Putamen (tissue), 1 donor: ENCODE data around the gene DOP1A.
"Not testable (repeated sequence)": the region's sequence is repeated elsewhere in the genome, so short reads cannot be mapped to it uniquely, and the experiment has no call there.

Experiments used
- DNase-seq: peaks from one replicate; pipeline ENCODE4 v3.0.0-alpha.2; 2016; ENCODE audit warnings: low spot score

Gene DOP1A

DNA sequence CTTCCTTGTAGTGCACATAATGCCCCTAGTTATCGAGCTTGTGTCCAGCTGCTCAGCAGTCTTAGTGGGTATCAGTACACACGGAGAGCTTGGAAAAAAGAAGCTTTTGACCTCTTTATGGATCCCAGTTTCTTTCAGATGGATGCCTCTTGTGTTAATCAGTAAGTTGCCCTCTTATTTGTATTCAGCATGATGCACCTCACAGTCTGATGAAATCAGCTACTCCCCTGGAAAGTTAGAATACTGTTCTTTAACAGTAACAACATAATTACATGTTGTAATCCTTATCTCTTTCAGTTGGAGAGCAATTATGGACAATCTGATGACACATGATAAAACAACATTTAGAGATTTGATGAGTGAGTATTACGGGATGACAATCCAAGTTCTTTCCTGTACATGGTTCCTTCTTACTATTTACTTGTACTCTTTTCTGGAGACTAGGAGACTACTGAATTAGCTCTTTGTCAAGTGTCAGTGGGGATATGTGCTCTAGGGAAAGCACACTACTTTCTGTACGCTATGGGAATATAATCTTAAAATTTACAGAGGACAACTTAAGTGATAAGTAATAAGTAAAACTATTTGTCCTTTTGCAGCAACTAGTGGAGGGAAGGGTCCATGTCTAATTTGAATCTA is 86.5 kb downstream of the DOP1A start:
- no peak for DNase-seq

DNA sequence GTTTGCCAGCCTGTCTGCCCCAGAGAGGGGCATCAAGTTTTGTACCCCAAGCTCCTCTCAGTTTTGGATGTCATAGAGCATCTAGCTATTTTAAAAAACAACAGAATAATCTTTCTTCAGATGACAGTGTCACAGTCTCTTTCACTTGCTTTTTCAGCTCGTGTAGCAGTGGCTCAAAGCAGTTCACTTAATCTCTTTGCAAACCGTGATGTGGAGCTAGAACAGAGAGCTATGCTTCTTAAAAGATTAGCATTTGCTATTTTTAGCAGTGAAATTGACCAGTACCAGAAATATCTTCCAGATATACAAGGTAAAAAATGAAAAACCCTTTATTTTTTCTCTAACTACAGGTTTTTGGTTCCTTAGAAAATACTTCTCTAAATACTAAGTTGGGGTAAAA is 88.3 kb downstream of the DOP1A start:
- no peak for DNase-seq

DNA sequence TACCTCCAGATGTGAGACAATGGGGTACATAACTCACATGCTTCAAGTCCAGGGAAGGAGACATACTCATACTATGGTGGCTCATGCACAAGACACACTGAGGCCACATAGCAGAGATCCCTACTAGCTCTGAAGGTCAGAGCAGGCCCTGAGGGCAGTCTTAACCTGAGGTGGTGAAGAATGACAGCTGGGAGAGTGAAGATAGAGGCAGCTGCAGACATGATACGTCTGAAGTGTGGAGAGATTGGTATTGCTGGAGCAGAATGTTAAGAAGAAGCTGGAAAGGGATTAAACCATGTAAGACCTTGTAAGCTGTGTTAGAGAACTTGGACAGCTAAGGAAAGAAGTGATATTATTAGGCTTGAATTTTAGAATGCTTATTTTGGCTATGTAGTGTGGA is 92.7 kb downstream of the DOP1A start:
- DNase-seq: no peak

DNA sequence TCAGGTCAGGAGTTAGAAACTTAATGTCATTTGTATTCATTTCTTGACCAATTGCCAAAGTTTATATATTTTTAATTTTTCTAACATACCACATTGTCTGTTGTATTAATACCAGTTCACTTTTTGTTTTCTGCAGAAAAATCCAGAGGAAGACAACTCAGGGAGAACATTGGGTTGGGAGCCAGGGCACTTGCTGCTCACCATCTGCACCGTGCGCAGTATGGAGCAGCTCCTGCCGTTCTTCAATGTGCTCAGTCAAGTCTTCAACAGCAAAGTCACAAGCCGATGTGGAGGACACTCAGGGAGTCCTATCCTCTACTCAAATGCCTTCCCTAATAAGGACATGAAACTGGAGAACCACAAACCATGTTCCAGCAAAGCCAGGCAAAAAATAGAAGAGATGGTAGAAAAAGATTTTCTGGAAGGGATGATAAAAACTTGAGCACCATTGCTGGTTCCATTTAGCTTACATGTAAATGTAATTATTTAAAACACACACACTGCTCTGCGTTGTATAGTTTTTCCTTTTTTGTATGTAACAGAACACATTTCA is 100.3 kb downstream of the DOP1A start:
- DNase-seq: no peak

DNA sequence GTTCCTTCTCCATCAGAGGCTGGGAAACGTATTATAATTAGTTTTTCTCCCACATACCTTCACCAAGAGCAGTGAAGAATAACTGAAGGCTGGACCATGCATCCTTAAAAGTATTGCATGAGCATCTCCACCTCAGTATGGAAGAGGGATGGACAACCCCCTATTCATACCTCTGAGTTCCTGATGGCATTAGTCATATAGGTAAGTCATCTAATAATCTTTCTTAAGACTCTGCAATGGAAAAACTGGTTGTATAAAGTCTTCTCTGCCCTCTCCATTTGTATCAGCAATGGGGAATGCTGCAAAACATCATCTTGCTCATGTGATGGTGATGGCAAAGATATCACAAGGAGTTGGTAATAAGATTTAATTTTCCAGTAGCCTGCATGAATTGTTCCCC is 101.1 kb downstream of the DOP1A start:
- DNase-seq: no peak

DNA sequence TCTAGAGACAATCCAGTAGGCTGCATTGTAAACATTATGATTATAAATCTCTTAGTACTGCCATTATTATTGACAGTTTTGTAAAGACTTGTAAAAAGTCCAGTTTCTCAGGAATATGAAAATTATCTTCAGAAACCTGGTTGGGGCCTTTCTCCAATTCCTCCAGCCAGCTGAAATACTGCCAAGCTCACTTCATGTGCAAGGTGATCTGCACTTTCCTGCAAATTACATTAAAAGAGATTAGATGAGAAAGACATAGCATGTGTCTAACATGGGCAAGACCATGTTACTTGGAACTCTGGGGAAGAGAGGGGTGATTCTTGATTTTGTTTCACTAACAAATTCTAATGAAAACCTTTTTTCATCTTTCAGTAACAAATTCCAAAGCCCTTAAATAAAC is 101.6 kb downstream of the DOP1A start:
- no peak for DNase-seq

DNA sequence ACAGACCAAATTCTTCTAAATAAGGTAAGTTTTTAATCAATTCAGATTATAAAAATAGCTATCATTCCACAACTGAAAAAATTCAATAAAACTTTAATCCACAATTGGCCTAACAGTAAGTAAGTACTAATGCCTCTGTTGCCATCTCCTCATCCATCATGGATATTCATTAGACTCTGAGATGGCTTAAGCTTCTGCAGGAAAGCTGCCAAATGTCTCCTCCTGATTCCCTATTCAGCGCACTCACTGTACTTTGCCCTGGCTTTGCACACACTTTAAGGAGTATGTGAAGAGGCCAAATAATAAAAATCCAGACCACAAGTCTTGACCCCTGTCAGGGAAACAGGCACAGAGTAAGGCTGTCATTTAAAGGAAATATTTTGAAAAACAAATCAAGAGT is 102.0 kb downstream of the DOP1A start:
- no peak for DNase-seq

DNA sequence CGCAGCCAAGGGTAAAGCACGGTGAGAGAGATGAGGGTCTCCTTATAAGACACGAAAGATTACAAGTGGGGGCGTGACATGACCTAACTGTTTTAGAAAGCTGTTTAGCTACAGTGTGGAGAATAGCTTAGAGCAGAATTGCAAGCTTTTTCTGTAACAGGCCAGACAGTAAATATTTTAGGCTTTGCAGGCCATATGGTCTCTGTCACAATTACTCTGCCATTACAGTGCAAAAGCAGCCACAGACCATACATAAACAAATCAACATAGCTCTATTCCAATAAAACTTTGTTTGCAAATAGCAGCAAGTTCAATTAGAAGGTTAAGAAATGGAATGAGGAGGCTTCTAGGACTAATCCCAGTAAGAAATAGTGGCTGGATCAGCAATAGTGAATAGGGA is 108.8 kb downstream of the DOP1A start:
- no peak for DNase-seq

DNA sequence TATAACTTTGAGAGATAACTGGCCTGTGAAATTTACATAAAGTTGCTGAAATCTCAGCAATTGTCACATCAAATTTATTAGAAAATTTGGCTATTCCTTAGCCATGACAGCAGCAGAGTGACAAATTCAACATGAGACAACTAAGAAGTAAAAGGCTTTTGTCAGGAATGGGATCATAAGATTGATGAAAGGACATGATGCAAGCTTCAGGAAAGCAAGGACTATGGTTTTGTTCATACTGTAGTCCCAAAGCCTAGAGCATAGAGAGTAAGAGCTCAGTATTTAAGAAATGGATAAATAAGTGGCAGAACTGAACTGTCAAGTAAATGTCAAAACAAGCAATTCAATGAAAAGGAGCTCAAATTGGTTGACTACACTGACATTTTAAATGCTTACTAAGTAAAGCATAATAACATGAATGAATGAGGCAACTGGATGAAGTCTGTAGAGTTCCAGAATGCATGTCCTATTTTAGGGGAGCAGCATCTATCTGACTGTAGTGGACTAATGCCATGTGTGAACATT is 113.0 kb downstream of the DOP1A start:
- no peak for DNase-seq

DNA sequence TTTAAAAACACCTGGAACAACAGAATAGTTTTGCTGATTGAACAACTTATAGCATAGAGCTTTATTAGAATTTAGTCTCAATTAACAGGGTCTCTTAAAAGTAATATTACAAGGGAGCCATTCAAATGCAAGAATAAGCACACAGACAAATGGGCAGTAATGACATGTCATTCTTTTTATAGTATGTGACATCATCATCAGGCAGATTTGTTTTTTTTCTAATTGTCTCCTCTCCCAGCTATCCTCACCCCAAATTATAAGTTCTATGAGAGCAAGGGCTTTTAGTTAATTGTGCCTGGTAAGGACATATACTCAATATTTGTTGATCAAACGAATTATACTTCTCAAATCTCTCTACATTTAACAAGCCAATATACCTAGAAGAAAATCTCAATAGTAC is 114.6 kb downstream of the DOP1A start:
- DNase-seq: no peak

DNA sequence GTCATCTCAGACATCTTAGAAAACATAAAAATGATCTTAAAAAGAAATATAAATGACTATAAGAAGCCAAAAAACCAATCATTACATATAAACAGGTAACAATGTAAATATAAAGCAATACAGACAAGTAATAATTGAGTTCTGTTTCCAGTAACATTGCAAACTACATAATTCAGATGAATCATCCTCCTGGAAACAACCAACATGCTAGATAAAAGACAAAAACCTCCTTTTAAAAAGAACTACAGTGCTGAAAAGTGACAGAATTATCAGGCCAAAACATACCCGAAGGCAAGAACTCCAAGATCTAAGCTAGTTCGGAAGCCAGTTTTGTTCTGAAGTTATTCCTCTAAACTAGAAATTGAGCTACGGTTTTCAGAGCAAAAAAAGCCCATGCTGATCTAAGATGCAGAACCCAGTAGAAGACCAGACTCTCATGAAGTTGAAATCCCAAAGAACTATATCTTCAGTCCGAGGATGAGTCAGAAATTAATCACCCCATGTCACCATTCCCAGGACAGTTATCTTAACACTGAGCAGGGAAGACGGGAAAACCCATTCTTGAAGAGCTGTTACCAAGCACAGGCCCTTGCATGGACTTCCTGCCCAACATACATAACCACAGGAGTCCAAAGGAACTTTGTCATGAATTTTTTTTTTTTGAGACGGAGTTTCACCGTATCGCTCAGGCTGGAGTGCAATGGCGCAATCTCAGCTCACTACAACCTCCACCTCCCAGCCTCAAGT is 115.8 kb downstream of the DOP1A start:
- no peak for DNase-seq

DNA sequence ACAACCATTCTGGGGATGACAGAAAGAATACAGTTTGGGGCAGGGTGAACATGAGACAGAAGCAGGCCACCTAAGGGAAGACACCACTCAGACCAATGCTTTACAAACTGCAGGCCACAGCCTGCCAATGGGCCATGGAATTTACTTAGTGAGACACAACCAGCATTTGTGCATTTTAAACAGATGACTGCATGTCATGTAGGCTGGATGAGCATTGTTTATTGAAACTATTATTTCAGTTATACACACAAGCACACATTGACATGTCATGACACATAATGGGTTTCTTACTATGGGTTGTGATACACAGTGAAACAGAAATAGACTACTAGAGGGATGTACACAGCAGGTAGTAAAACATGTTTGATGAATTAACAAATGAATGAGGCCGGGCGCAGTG is 117.6 kb downstream of the DOP1A start:
- no peak for DNase-seq

DNA sequence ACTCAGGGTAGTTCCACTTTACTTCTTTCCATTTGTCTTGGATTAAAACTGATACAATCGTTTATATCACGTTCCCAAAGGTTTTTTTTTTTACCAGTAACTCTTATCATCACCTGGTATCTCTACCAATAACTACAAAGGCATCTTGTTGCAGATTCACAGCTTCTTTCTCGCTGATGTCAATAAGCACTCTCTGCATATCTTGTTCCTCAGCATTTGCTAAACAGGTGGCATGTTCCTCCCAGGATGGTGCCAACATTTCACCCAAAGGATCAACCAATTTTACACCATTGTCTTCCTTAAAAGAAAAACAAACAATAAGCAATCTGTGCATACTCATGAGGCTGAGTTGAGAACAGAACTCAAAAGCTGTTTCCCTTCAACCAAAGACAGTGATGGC is 121.0 kb downstream of the DOP1A start:
- no peak for DNase-seq

DNA sequence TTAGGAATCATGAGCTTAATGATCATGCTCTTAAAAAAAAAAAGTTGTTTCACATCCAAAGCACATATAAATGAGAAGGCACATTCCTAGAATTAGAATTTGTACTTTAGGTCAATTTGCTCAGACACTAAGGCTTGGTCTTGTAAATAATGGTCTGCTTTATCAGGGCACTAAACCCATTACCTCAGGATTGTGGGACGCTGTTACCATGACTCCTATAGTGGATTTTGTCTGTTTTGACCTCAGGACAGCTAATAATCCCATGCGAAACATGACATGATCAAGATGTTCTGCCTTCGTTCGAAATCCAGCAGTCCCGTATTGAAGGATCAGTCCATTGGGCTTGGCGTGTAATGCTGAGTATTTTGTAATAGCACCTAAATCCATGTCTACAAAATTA is 123.2 kb downstream of the DOP1A start:
- DNase-seq: no peak

DNA sequence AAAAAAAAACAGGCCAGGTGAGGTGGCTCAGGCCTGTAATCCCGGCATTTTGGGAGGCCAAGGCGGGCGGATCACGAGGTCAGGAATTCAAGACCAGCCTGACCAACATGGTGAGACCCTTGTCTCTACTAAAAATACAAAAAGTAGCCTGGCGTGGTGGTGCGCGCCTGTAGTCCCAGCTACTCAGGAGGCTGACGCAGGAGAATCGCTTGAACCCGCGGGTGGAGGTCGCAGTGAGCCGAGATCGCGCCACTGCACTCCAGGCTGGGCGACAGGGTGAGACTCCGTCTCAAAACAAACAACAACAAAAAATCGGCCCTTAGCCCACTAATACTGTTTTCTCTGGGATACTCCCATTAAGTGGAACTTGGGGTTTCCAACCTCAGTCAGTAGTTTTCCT is 124.5 kb downstream of the DOP1A start:
- not testable (repeated sequence) for DNase-seq

DNA sequence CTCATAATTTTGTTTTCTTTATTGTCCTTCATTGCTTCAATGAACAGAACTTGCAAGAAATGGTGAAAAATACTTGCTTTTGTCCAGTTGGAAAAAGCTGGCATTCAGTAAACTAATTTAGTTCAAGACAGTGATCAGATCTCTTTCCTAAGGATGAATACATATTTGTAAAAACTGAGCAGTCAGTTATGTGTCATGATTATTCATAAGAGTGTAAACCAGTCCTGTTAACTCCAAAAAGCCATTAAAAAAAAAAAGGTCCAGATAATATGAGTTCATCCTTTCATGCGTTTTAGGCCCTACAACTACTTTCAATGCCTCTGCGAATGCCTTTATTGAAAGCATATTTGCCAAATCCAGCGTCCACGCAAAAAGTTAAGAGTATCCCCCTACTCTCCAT is 125.0 kb downstream of the DOP1A start:
- DNase-seq: no peak

DNA sequence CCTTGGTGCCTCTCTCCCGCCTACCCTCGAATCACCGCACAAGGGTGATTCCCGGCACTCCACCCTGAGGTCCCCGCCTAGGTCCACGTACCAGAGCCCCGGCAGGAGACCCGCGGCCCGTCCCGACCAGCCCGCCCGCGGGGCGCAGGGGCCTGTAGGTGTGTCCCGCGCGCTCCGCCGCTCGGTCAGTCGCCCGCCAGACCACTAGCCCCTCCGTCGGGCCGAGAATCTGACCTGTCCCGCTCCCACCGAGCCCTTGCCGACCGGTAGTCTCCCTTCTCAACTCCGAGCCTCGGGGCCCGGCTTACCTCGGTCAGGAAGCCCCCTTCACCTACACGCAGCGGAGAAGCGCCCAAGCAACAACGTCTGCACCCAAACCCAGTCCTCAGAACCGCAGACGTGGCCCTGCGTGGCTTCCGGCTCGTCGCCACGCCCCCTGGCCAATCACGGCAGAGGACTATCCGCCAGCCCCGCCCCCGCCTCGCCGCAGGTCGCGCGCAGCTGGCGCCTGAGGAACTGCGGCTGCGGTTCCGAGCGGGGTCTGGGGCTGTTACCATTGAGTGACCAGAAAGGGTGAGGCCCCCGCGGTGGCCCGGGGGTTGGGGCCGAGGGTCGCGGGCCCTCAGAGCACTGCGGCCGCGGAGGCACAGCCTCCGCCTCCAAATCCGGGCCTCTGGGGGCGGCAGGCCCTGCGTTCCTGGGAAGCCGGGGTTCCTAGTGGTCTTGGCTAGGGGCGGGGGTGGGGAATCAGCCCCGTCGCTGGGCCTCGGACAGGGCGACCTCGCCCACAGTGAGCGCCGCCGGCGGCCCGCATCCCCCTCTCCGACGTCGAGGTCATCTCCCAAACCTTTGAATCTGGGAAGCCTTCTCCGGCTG is 125.6 kb downstream of the DOP1A start, which contains the start of the genes PGM3 and RWDD2A:
TSS of gene PGM3 (minus strand) at position 395 of the 876 bp plus-strand sequence. CDS start 2,253 bp downstream, outside the sequence.
TSS of gene RWDD2A (plus strand) at position 487 of the 876 bp plus-strand sequence. CDS start 1,095 bp downstream, outside the sequence.
- peak; percentile 89 for DNase-seq

DNA sequence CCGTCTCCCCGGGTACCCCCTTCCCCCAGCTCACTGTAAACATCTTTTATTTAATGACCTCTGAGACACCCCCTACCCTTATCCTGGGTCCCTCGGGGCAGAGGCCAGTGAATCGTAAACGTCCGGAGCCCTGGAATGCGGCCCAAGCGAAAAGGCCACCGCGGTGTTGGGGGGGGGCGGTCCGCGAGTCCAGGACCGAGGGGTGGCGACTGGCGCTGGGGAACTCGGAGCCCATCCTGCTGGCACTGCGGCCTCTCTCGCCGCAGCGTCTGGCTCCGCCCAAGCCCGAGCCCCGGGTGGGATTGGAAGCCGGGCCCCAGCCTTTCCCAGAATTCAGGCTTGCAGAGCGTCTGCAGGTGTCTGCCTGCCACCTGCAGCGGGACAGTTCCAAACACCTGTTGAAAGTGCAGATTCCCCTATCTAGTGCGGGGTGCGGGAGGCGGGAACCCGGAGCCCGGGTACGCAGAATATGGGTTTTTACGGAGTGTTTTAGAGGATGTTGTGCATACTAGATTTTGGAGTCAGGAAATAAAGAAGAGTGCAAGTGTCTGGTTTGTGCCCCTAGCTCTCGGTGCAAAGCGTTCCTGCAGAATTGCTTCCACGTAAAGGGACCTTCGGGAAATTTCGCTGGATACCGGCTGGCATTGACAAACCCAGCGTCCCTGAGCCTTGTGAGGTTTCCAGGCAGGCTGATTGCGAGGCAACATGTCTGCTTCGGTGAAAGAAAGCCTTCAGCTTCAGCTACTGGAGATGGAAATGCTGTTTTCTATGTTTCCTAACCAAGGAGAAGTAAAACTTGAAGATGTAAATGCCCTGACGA is 126.5 kb downstream of the DOP1A start:
- DNase-seq: peak; percentile 27

DNA sequence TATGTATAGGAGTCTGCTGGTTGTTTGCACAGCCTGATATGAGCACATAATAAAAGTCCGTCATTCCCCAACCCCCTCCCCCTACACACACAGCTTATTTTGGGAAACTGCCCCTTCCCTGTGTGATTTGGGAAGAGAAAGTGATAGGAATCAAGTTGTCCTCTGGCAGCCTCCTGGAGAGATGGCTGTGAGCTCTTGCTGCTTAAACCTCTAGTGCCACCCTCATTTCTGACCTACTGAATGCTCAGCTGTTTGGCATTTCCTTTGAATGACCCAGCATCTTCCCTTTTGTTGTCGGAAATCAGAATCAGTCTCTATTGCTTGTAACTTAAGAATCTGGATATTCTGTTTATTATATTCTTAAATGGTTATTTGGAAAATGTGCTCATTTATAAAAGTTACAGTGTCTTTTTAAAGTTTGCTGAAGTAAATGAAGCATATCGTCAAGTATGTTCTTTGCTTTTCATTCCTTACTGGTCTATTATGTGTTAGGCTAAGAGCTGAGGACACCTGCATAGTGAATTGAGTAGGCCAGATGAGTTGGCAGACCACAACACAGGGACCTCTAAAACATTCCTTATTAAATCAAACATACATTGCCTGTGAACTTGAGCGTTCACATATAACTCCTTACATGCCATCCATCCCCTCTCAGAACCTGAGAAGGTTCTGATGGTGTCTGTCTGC is 131.2 kb downstream of the DOP1A start:
- no peak for DNase-seq

DNA sequence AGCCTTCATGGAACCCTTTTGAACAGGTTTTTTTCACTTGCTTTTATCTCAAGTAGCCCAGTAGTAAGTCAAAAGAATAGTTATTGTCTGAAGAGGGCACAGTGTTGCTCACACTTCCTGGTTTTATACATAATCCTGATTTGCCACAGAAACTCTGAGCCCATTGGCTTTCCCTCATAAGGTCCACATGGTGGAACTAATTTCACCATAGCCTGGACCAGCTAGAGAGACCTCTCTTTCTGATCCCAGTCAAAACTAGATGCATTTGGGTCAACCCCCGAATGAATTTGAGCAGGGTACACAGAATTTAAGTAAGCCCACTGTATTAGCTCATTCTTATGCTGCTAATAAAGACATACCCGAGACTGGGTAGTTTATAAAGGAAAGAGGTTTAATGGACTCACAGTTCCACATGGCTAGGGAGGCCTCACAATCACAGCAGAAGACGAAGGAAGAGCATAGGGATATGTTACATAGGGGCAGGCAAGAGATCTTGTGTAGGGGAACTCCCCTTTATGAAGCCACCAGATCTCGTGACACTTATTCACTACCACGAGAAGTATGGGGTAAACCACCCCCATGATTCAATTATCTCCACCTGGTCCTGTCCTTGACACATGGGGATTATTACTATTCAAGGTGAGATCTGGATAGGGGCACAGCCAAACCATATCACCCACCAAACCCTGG is 131.8 kb downstream of the DOP1A start:
- no peak for DNase-seq
